Iris pigment epithelial cell (primary cell): ENCODE results near the gene FOXD4L3.
"Not testable (repeated sequence)": the region's sequence is repeated elsewhere in the genome, so short reads cannot be mapped to it uniquely, and the experiment has no call there.

ENCODE experiments used
- DNase-seq: peaks from one replicate; pipeline ENCODE4 v3.0.0-alpha.2; 2011; ENCODE audit warnings: low read depth

Gene FOXD4L3

DNA sequence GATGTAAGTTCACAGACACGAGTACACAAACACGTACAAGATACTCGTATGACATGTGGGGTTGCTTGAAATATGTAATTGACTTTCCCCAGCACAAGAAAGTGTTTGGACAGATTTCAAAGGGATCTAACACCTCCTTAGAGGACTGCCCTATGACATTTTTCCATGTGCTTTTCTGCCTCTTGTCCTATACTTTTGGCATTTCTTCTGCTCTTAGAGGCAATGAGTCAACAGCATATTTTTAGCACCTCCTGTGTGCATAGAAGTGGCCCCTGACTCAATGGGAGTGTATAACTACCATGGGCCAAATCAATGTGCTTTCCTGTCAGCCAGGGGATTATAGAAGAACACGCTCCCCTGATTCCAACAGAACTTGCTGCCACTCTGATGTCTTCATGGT, 49.0 kb downstream of the FOXD4L3 start:
- not testable (repeated sequence) for DNase-seq
